ENCODE data around the gene DEGS2. TPM values are rescaled to one million over a fixed set of nuclear protein-coding genes. Genes with fewer than 3 reads are reported as not detected.

The DEGS2 gene
- polyA plus RNA-seq, 2 of the 4 experiments (the other 2 are of a cell fraction): 0.93 to 2.3 TPM

GRCh38 chr14:100201701-100202100 is 42.3 kb upstream of the DEGS2 start:
- Histone ChIP-seq H3K4me2 (no peak overlapping the region), H3K4me1 (peaks cover 22% of the 10 kb centered on the region), H3K27ac (no peak overlapping the region), H3K4me3 (no peak overlapping the region), H3K9me3 (no peaks in the 10 kb centered on the region)
- ChIA-PET CTCF (interaction anchor here (0.6 to 0.9 kb wide), 2 partner anchors 49 to 358 kb away, joined by 3 read pairs; no protein-coding TSS in a partner anchor), POLR2A (no interaction called here)
- FAIRE-seq (no peak), ATAC-seq (no peak), DNase-seq (ENCODE audit: low read depth in 1 of 2, low spot score in 1 of 2) (no peak)
- TF ChIP-seq BHLHE40 (IDR thresholded peaks at IDR 0.05; ENCODE audit: low read depth, low read length) (no peak), MAZ (IDR thresholded peaks at IDR 0.05; ENCODE audit: borderline replicate concordance, low read depth, low read length) (no peak), JUN (IDR thresholded peaks at IDR 0.05) (no peak), NR3C1 (IDR thresholded peaks at IDR 0.05) (no peak), NFE2L2 (conservative IDR thresholded peaks at IDR 0.05; ENCODE audit: low read length) (no peak), CHD2 (IDR thresholded peaks at IDR 0.05; ENCODE audit: low read length, partially characterized antibody) (no peak), EHMT2 (IDR thresholded peaks at IDR 0.05; ENCODE audit: low read depth) (no peak), EHF (CRISPR knock-in tag; IDR thresholded peaks at IDR 0.05) (no peak), RARB (CRISPR knock-in tag; IDR thresholded peaks at IDR 0.05) (no peak), TP53 (CRISPR knock-in tag; IDR thresholded peaks at IDR 0.05) (no peak), ATOH8 (CRISPR knock-in tag; IDR thresholded peaks at IDR 0.05; ENCODE audit: low read depth) (no peak), E2F6 (IDR thresholded peaks at IDR 0.05; ENCODE audit: borderline replicate concordance, low read depth) (no peak), RFX5 (IDR thresholded peaks at IDR 0.05) (no peak), PHF8 (IDR thresholded peaks at IDR 0.05; ENCODE audit: borderline replicate concordance, low read depth) (no peak), MAX (IDR thresholded peaks at IDR 0.05) (no peak), HDAC2 (IDR thresholded peaks at IDR 0.05) (no peak), CBX2 (IDR thresholded peaks at IDR 0.05; ENCODE audit: borderline replicate concordance, low read depth) (no peak), HOXA7 (CRISPR knock-in tag; IDR thresholded peaks at IDR 0.05) (no peak), CTCF (IDR thresholded peaks at IDR 0.05) (no peak), FOSL2 (IDR thresholded peaks at IDR 0.05) (no peak), FOSL2 (CRISPR knock-in tag; IDR thresholded peaks at IDR 0.05) (no peak)
- WGBS (ENCODE audit: missing lambda C conversion rate): 84% methylated on average over 5 of the region's 5 CpGs

GRCh38 chr14:100200311-100200710 is 40.9 kb upstream of the DEGS2 start:
- ChIA-PET POLR2A (no interaction called here), CTCF (no interaction called here)
- no peaks in the 10 kb centered on the region for H3K9me3 ChIP-seq
- H3K27ac ChIP-seq: no peak overlapping the region
- 78% methylated on average over 3 of the region's 3 CpGs for WGBS (ENCODE audit: missing lambda C conversion rate)
- FAIRE-seq: no peak
- no peak for TF ChIP-seq EP300 (IDR thresholded peaks at IDR 0.05)
- no peak for TF ChIP-seq REST (IDR thresholded peaks at IDR 0.05)
- H3K4me1 ChIP-seq: peaks cover 20% of the 10 kb centered on the region
- H3K4me3 ChIP-seq: no peak overlapping the region
- no peak for DNase-seq (ENCODE audit: low read depth in 1 of 2, low spot score in 1 of 2)
- no peak overlapping the region for H3K4me2 ChIP-seq
- no peak for ATAC-seq

Data from A549 (cell line).